HG03060 (cell line): ENCODE data around the gene NOD1.
A peak's percentile ranks its signal among the peaks of the same experiment; 100 is the strongest.

Experiments
- ATAC-seq: cut with Tn5 transposase; IDR thresholded peaks from one replicate; pipeline ENCODE4 v1.9.1; 2021; ENCODE audit warnings: low read depth, moderate number of reproducible peaks; ENCODE audit not compliant: unreplicated experiment

Gene NOD1

DNA sequence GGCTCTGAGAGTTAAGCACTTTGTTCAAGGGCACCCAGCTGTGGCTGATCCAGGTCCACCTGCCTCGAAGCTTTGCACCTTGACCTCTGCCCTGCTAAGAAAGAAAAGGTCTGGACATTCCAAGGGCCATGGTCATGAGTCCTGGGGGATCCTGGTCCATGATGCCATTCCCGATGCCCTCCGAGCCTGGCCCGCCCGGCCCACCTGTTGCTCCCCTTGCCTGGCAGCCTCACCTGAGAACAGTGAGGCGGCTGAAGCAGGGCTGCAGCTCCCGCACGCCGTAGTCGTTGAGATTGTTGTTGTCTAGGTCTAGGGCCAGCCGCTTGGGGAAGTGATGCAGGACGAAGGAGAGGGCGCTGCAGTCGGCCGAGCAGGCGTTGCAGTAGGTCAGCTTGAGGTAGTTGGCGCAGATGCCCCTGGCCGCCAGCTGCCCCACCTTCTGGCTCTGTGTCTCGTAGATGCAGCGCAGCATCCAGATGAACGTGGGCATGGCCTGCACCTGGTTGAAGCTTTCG, 27.5 kb downstream of the NOD1 start:
- ATAC-seq = no peak

GRCh38 chr7:30450240-30450982, 28.2 kb downstream of the NOD1 start:
- ATAC-seq = no peak

DNA sequence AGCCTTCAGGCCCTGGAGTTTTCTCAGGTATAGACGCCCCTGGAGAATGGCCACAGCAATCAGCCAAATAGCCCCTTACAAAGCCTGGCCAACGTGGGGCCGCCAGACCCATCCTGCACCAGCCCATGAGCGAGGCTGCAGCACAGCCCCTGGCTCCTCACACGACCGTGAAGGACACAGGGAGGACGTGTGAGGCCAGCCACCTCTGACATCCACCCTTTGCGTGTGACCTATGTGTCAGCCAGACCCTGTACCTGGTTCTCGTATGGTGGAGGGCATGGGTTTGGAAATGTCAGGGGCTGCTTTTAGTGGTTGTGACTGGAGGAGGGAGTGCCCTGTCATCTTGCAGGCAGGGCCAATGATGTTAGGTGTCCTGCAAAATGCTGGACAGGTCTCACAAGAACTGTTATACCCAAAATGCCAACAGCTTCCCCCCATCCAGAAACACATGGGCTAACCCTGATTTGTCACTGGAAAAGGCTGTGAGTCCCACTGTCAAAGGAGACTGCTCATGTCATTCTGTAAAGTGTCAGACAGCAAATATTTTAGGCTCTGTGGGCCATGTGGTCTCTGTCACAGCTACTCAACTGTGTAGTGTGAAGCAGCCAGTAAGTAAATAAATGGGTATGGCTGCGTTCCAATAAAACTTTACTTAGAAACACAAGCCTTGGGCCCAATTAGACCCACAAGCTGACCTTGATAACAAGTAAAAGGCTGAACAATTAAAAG, 30.0 kb downstream of the NOD1 start:
- ATAC-seq = no peak

- ATAC-seq = no peak
Measured at GRCh38 chr7:30447466-30447865, 31.1 kb downstream of the NOD1 start.

GRCh38 chr7:30446266-30446665, 32.3 kb downstream of the NOD1 start:
- no peak for ATAC-seq

GRCh38 chr7:30445770-30446169, 32.8 kb downstream of the NOD1 start:
- peak; percentile 91 for ATAC-seq

DNA sequence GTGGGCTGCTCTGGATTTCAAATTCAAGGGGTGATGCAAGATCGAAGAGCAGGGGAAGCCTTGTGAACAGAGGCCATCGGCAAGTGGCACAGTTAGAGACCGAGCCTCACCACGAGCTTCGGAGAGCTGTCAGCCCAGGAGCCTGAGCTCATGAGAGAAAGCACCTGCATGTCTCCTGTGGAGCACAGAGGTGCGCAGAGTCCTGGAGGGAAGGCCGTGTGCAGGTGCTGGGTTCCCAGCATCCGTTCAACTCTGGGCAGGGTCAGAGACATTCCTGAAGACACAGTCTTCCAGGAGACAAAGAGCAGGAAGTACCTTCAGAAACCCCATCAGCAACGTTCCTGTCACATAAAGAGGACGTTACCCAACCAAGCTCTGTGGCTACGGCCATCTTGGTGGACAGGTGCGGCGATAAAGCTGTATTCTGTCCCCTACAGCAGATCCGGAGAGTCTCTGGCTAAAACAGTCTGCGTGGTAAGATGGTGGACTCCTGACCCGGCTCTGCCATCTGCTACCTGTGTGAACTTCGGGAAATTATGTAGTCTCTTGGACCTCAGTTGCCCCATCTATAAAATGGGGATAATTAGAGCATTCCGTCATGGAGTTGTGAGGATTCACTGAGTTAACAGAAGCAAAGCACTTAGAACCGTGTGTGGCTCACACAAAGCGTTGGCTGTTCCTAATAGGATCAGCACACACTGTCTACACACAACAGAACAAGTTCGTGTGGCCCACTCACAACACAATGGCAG, 40.6 kb downstream of the NOD1 start:
- ATAC-seq = no peak

DNA sequence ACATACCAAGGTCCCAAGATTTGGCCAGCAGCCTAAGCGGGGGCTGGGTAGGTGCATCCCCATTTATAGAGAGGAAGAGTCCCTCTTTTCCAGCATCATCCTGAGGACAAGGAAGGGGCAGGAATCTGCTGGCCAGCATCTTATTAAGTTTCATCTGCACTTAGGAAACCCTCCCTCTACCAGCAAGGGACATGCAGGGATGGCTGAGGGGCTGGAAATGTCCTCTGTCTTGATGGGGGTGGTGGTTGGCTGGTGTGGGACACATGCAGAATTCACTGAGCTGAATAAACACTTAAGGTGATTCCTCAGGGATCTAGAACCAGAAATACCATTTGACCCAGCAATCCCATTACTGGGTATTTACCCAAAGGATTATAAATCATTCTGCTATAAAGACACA, 42.1 kb downstream of the NOD1 start:
- no peak for ATAC-seq

- ATAC-seq = no peak
Measured at GRCh38 chr7:30436046-30436445, 42.5 kb downstream of the NOD1 start.

GRCh38 chr7:30434140-30434799, 44.3 kb downstream of the NOD1 start:
- ATAC-seq = no peak

DNA sequence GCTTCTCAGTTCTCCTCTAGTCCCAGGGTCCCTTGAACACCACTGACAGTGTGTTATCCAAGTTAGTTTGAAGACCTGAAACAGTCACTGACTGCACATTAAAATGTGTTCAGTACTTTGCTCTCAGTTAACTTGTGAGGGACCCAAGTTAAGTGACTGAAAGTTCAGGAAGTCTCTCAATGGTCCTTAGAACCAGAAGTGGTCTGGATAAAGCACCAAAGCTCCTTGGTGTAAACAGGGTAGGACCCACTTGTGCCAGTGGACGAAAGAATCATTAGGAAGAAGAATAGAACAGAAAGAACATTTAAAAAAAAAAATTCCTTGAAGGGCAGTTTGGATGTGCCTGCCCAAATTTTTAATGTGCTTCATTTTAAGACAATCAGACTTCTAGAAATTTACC, 45.1 kb downstream of the NOD1 start:
- no peak for ATAC-seq

DNA sequence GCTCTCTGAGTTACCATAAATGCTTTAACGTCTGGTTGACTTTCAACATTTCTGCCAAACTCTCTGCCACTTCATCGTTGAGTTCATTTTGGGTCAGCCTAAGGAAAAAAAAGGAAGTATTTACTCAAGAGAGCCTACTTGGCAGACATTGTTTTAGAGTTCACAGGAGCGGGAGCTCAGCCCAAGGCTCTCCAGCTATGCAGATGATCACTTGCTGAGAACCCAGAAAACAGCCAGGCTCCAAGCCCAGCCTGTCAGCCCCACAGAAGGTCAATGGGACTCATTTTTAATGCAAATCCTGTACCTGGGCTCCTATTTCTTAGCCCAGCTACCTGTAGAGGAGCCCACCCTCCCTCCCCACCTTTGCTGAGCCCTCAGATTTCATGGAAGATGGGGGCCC, 45.5 kb downstream of the NOD1 start:
- ATAC-seq = no peak

DNA sequence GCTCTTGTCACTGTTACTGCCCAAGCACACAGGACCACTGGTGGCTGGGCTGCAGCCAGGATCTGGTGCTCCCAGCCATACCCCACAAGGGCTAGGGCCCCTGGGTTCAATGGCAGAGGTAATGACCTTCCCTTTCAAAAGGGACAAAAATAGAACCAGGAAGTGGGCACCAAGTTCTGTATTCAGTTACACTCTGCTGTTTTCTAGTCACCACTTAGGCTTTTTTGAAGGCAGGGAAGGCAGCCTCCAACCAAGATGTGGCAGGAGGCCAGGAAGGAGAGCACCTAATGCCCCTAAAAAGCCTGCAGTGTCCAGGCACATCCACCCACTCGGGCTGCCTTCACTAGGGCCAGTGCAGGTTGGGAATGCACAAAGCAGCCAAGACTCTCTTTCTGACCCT, 47.8 kb downstream of the NOD1 start:
- ATAC-seq = no peak

GRCh38 chr7:30430276-30430675, 48.3 kb downstream of the NOD1 start:
- no peak for ATAC-seq

DNA sequence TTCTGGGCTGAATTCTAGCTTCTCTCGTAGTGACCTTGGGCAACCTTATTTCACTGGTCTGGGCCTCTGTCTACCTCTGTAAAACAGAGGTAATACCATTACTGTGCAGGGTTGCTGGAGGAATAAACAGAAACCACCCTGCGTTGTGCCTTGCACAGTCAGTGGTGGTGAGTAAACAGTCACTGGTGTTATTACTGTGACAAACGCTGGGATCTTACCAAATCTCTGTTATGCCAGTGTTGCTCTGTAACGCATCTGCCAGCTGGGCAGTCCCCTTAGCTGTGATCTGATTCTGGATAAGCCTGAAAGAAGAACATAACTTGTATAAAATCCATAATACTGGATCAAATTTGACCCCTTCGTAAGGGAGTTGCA, 49.4 kb downstream of the NOD1 start:
- no peak for ATAC-seq

DNA sequence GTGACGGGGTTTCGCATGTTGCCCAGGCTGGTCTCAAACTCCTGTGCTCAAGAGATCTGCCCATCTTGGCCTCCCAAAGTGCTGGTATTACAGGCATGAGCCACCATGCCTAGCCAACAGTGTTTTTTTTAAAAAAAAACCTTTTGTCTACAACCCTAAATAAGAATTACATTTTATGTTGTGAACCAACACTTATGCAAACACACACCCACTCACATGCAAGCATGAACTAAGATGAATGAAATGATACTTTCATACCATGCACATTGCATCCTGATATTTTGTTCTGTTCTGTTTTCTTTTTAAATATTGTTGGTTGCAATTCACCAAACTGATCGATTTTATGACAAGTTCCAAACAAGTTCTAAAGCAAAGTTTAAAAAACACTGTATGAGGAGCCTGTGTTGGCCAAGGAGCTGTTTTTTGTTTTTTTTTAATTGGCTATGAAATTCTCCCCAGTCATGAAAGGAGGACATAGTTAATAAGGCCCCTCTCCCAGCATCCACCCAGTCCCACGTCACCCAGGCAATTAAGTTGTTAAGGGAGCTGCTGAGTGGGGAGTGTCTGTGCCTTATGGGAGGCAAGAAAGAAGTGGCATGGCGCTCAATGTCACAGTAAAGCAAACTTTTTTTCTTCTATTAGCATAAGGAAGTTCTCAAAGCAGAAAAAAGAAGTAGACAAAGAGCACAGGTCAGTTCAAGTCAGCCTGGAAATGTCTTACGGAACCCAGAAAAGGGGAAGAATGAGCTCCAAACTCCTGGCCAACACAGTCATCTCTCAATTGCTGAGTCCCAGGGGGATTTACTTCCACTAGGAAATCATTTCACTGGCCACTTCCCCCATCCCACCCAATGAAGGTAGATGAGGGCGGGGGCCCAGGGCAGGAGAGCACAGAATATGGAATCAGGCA, 50.1 kb downstream of the NOD1 start:
- no peak for ATAC-seq

- no peak for ATAC-seq
Measured at GRCh38 chr7:30427296-30428070, 51.1 kb downstream of the NOD1 start.

DNA sequence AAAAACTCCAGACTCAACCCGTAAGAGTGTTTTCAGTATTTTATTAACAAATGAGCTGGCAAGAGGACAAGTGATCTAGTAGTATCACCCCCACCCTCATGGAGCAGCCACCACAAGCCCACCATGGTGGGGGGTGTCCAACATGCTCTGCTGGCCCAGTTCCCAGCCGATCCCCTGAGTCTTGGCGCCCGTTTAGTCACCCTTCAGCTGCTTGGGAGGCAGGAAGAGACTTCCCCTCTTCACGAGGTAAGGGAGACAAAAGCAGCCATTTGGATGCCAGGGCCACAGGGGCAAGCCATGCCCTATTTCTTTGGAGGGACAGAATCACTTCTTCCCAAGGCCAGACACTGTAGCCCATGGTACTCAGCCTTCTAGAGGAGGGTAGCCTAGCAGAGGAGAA, 54.1 kb downstream of the NOD1 start:
- ATAC-seq = no peak
